HG03342 (cell line): Measurements from ENCODE around the gene AURKAIP1.
"Not testable (repeated sequence)": the region's sequence is repeated elsewhere in the genome, so short reads cannot be mapped to it uniquely, and the experiment has no call there.

Source experiments
- ATAC-seq: cut with Tn5 transposase; IDR thresholded peaks from one replicate; pipeline ENCODE4 v1.9.1; 2021; ENCODE audit warnings: mild to moderate bottlenecking, moderate library complexity; ENCODE audit not compliant: unreplicated experiment

The AURKAIP1 gene

GRCh38 chr1:1387098-1388077, 12.4 kb upstream of the AURKAIP1 start:
- no peak for ATAC-seq

- ATAC-seq: no peak
These were observed 10.9 kb upstream of the AURKAIP1 start for GRCh38 chr1:1385931-1386330.

GRCh38 chr1:1385339-1385738, 10.3 kb upstream of the AURKAIP1 start:
- ATAC-seq: not testable (repeated sequence)

DNA sequence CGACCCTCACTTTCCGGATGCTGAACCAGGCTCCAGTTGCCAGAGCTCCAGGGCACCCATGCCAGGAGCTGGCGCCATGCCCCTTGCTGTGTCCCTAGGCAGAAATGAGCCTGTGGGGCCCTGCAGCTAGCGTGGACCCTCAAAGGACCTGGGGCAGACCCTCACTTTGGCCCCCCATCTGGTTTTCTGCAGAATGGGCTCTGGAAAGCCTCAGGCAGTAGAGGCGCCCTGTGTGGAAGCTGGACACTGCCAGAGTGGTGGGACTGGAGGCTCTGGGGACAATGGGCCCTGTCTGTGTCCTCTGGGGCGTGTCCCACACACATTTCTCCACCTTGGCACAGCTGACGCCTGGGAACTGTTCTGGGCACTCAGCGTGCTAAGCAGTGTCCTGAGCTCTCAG, 6.3 kb upstream of the AURKAIP1 start:
- ATAC-seq: no peak

GRCh38 chr1:1380860-1381259, 5.9 kb upstream of the AURKAIP1 start:
- no peak for ATAC-seq

DNA sequence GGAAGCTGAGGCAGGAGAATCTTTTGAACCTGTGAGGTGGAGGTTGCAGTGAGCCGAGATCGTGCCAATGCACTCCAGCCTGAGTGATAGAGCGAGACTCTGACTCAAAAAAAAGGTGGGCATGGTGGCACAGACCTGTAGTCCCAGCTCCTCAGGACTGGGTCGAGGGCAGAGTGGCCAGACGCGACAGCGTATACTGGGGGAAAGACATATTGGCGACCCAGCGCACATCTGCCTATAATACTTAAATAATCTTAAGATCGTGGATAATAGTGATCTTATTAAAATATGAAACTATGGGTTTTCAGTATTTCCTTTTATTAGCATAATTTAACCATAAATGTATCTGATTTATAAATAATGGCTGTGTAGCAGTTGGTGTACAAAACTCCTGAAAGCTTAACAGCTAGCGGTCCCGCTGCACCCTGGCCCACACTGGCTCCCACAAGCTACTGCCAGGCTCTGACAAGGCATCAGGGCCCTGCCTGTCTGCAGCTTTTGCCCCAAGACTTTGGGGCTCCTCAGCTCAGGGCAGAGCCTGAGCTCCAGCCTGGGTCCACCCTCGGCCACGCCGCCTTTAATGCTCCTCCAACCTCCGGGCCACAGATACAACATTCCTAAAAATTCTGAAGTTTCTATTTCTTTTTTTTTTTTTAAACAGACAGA, 2.7 kb upstream of the AURKAIP1 start:
- ATAC-seq: no peak

DNA sequence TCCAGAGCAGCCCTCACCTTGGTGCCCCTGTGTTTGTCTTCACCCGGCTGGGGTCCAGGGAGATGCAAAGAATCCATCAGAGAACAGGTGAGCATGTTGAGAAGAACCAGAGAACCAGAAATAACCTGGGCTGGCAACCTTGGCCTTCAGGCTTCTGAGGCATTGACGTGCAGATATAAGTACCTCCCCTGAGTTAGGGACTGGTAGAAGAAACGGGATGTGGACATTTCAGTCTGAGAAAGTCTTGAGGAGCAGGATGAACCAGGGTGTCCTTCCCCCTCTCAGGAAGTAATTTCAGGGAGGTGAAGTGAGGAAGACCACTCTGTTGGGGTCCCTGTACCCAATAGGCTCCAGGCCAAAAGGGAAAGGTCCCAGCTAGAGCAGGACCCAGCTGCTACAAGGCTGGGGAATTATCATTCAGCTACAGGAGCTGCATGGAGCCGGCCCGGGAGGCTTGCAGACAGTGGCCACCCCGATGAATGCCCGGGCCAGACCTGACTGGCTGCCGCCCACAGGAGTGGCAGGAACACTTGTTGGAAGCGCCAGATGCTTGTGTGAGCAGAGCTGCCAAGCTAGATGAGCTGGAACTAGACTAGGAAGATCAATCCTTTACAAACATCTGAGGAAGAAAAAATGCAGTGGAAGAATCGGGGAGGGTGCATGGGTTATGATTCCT, 1.7 kb upstream of the AURKAIP1 start:
- no peak for ATAC-seq

DNA sequence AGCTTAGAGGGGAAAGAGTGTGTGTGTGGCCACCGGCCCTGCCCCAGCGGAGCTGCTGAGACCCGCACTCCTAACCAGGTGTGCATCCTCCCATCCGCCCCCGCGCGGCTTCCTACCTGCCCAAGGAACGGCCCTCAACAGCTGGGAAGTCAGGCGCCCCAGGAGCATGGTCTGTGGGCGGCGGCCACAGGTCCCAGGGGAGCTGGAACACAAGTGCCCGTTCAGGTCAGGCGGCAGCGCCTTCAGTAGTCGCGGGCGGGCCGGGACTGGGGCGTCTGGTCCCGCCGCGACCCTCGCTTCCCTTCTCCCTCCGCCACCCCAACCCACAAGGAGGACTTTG, 448 bp downstream of the AURKAIP1 start:
- ATAC-seq: peak; percentile 12

DNA sequence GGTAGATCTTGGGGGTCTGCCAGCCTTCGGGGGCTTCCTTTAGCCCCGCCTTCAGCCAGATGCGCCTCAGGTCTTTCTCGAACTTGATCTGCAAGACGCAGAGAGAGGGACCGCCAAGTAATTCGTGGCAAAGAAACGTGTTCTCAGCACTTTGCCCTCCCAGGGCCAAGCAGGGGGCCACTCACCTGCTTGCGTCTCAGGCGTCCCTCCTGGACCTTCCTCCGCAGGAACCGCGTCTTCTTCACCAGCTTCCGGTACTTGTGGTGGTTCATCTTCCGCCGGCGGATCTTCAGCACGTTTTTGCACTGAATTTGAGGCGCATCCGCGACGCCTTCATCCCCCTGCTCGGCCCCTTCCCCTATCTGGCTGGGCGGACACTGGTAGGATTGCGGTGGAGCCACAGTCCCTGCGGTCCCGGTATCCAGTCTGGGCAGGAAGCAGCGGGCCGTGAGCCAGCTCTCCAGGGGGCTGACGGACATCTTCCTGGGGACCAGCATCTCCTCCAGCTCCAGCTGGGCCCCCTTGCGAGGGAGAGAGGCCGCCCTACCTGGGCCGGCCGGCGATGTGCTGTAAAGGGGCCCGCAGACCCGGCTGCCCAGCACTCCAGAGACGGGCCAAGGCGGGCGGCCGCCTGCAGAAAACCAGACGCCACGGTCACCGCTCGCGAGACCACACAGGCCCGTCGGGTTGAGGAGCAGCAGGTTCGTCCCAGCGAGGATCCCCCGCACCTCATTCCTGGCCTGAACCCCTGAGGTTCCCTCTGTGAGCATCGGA, 1.0 kb downstream of the AURKAIP1 start:
- ATAC-seq: no peak

DNA sequence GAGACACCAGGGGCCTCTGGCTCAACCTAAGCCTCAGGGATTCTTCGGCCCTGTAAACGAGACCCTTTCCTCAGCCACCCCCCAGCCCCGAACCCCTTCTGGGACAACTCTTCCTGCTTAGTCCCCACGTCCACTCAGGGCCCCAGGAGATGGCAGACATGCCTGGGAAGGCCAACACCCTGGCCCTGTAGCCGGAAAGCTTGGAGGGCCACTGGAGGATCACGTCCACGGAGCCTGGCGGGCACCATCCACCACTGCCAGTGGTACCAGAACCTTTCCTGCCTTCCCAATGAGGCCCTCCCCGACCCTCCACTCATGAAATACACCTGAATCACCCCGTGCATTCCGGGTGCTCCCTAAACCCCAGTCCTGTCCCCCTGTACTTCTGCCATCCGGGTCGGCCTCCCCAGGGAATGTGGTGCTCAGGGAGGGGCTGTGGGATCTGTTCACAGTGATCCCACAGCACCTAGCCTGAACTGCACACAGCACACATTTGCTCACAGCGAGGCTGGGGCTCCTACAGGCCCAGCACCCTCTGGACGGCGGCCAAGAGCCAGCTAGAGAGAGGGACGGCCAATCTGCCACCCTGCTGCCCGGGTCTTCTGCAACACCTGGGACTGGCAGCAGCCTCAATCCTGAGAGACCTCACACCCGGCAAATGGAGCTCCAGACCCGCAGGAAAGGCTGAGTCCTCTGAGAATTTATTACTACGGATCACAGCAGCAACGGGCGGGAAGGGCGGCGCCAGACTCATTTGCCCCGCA, 1.8 kb downstream of the AURKAIP1 start:
- ATAC-seq: no peak

GRCh38 chr1:1371746-1372711, 3.0 kb downstream of the AURKAIP1 start:
- ATAC-seq: no peak

GRCh38 chr1:1371364-1371745, 3.7 kb downstream of the AURKAIP1 start:
- ATAC-seq: no peak

GRCh38 chr1:1370771-1371300, 4.2 kb downstream of the AURKAIP1 start:
- no peak for ATAC-seq

GRCh38 chr1:1370094-1370493, 4.9 kb downstream of the AURKAIP1 start:
- not testable (repeated sequence) for ATAC-seq

GRCh38 chr1:1367315-1367714, 7.7 kb downstream of the AURKAIP1 start:
- ATAC-seq: no peak

- ATAC-seq: no peak
These were observed 8.3 kb downstream of the AURKAIP1 start for GRCh38 chr1:1366699-1367066.

DNA sequence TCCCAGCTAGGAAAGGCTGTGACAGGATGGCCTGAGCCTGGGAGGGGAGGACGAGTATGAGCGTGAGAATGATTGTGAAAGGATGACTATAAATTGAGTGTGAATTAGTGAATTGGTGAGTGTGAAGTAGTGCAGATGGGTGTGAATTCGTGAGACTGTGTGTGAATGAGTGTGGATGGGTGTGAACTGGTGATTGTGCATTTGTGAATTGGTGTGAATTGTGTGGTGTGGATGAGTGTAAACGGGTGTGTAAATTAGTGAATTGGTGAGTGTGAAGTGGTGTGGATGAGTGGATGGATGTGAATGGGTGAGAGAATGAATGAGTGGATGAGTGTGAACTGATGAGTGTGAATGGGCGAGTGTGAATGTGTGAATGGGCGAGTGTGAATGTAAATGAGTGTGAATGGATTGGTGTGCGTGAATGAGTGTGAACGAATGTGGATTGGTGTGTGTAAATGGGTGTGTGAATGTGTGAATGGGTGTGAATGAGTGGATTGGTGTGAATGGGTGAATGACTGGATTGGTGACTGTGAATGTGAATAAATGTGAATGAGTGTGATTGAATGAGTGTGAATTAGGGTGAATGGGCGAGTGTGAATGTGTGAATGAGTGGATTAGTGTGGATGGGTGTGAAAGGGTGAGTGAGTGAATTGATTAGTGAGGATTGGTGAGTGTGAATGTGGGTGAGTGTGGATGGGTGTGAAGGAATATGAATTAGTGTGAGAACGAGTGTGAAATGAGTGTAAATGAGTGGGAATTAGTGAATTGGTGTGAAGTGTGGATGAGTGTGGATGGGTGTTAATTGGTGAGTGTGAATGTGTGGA, 8.9 kb downstream of the AURKAIP1 start:
- ATAC-seq: no peak

GRCh38 chr1:1364266-1364665, 10.7 kb downstream of the AURKAIP1 start:
- ATAC-seq: no peak
